HG03139 (cell line): ENCODE measurements around the gene CXXC5.

Source experiments
- ATAC-seq: cut with Tn5 transposase; IDR thresholded peaks from one replicate; pipeline ENCODE4 v1.9.1; 2021; ENCODE audit not compliant: unreplicated experiment

CXXC5 gene

DNA sequence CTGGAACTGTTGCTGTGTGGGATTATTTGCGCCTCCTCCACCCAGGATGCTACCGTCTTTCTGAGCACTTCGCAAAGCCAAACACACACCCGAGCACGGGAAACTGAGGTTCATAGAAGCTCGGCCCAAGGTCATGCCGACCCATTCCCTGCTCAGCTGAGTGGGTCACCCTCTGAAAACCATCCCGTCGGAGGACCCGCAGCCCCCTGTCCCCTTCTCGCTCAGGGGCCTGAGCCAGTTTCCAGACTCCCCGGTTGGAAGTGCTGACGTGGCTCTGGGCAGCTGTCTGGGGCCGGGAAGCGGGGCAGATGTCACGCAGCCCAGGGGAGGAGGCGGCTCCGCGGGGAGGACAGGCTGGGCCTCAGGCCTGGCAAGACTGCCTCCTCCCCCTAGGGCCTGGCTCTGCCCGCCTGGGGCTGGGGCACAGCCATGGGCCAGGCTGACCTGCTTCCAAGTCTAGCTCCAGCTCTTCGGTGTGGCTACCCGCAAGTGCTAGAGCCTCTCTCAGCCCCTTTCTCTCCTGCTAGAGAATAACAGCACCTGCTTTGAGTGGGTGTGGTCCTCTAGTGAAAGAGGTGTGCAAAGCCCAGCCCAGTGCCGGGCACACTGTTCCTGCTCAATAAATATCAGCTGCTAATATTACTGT, 9.9 kb upstream of the CXXC5 start:
- ATAC-seq: no peak

DNA sequence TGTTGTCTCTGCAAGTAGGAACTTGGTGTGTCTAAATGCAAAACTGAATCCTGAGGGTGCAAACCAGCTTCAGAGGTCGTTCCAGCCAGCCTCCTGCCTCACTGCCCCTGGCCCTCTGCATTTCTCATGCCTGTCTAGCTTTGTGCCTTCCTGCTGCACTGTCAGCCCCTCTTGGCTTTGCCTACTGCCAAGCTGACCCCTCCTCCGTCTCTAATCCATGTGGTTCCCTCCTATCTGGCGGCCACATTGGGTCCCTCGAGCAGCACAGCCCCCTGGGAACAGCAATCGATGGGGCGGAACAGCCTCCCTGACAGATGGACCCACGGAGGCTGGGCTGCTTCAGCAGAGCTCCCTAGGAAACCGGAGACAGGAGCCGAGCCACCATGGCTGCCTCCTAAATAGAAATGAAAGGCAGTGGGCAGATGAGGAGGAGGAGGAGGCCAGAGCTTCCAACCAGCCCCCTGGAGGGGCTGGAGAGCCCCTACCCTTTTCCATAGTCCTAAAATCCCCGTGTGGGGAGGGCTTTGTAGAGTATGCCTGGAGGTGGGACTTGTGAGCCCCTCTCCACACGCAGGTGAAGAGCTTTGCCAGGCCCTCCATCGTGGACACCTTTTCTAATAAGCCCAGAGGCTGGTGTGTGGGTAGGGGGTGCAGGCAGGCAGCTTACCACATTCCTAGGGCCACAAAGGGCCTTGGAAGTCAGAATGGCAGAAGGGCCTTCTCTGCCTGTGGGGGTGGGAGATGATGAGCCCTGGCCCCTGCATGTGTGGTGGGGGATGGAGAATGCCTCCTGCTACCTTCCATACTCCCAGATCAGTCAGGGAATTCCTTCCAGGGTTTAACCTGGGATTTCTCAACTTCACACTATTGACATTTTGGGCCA, 9.2 kb upstream of the CXXC5 start:
- no peak for ATAC-seq

DNA sequence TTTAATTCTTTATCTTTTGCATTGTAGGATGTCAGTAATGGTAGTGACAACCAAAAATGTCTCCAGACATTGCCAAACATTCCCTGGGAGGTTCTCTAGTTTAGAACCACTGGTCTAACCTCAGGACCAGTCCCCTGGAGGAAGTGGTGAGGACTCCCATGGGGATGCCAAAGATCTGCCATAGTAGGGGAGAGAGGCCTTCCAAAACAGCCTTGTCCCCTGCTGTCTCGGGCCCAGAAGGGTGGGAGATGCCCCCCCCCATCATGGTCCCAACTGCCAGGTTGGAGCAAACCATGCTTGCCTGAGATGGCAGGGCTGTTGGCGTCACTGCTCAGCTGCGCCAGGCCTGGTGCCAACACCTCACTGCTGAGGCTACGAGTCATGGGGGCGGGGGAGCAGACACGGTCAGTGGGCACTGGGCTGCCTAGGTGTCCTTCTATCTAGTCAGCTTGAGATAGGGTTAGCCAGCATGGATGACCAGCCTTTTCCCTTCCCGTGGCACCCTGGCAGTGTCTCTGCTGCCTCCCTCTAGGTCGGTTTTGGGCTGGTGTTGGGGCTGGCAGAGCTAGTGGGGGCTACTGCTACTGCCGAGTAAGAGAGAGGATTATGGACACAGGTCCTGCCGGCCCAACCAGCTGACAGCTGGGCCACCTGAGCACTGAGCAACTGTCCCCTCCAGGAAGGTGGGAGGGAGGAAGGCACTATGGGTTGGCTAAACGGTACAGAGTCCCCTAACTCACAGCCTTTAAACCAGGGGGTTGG, 8.3 kb upstream of the CXXC5 start:
- ATAC-seq: no peak

DNA sequence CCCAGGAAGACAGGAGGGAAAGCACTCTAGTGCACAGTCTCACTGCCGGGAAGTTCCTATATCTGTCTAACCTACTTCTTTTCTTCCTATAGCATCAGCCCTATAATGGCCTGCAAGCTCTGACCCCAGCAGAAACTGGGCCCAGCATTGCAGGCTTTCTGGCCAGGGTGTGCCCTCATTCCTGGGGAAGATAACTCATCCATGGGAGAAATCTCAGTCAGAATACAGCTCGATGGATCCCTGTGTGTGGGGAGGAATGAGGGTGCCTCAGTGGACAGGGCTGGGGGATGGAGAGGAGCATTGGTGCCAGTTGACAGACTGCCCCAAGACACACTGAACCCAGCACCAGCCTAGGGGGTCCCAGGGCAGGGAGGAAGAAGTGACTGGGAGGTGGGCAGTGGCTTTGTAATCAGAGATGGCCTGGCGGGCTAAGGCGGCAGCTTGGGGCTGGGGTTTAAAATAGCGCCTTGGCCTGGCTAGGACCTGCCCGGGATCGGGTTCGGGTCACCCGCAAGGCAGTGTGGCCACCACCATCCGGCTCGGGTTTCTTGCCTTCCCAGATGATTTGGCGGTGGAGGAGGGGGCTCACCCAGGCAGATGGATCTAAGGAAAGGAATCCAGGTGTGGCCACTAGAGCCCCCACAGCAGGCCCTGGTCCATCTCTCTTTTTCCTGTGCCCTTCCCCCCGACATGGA, 7.6 kb upstream of the CXXC5 start:
- ATAC-seq: no peak

DNA sequence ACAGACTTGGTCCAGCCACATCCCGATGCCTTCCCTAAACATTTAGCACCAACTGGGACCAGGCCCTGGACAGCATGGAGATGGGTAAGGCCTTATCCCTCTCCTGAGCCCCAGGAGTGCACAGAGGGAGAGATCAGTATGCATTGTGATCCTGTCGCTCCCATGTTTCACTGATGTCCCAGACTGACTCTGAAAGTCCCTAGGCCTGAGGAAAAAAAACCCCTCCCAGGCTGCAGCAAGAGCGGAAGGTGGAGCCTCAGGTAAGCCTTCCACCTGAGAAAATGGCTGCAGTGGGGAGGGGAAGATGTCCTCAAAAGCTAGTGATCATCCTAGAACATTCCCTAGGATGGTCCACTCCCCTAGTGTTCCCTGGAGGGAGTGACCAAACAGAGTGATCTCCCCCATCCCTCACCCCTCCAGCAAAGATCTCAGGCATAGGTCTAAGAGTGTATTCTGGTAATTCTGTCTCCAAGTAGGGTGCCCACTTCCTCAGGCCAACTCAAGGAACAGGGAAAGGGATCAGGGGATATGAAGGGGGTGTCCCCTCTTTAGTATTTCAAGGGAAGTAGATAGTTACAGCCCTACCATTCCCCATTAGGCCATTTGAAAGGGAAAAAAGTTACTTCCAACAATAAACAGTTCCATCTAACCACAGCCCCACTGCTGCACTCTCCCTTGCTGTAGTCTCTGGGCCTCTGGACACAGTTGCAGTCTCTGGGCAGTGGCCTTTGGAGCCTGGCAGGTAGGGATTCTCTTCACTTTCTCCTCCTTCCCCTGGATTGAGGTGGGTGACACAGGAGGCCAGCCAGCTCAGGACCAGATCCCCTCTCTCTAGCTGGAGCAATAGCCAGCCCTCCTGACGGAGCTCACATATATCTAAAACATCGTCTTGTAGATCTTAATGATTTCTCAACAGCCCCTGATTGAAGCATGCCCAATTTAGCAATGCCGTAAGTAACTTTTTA, 6.8 kb upstream of the CXXC5 start:
- ATAC-seq: no peak

DNA sequence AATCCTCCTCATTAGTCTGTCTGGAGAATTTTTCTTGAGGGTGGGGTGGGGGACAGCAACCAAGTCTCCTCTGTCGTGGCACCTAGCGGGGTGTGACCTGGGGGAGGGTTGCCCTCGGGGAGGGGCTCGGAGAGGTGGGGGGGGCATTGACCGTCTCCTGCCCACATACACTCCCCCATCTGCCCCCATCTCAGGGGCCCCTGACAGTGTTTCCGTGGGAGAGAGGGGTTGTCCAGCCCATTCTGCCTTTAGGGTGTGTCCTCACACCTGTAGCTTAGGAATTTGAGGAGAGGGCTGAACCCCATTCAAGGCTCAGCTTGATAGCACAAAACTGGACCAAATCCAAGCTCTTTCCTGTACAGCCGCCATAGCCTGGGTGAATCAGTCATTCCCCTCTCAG, 5.9 kb upstream of the CXXC5 start:
- no peak for ATAC-seq

DNA sequence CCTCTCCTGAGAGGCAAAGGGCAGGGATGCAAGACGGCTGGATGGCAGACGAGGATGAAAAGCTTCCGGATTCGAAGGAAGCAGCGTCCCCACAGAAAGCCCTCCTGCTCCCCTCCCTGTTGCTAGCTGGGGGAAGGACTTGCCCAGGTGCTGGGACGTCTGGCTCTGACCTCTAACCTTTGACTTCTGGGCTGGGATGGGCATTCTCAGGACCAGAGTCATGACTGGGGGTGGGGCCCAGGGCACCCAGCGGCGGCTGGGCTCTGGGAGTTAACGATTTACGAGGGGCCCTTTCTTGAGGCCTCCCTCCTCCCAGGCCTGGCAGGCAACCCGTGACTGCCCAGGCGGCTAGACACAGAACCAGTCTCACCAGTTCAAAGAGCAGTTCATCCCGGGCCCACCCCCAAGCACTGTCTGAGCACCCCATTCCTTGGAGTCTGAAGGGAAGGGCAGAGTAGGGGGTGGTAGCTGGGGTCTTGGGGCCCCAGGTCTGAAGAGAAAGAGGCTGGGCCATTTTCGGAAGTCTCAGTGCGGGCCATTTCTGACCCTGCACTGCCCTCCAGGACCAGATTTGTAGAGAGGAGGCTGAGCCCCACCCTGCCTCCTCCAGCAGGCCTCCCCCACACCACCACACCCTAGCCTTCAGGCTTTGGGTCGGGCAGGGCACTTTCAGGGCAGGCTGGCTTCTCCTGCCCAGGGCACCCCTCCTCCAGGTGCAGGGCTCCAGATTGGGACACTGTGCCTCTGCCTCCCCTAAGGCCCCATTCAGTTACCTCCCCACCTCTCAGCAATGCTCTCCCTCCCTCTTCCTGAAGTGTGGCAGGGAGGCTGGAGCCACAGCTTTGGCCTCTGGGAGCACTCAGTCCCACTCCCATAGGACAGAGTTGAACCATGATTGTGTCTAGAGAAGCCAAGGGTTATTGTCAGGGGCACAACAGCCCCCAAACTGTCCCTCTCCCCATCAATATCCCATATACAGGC, 5.0 kb upstream of the CXXC5 start:
- ATAC-seq: no peak

DNA sequence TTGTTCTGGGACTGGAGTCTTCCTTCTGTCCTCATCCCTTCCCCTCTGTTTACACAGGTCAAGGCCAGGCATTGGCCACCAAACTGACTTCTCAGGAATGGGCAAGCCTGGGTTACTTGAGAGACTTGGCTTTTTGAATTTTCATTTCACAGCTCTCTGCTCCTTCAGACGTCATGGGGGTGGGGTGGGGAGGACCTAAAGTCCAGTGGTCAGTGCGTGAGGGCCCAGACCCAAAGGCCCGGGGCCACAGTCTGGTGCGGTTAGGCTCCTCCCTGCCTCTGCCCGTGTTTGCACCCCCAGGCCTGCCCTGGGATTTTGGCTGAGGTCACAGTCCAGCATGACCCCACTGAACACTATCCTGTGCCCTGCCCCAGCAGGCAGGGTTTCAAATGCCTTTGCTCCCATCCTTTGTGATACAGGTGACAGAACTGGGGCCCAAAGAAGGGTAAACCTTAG, 4.1 kb upstream of the CXXC5 start:
- no peak for ATAC-seq

DNA sequence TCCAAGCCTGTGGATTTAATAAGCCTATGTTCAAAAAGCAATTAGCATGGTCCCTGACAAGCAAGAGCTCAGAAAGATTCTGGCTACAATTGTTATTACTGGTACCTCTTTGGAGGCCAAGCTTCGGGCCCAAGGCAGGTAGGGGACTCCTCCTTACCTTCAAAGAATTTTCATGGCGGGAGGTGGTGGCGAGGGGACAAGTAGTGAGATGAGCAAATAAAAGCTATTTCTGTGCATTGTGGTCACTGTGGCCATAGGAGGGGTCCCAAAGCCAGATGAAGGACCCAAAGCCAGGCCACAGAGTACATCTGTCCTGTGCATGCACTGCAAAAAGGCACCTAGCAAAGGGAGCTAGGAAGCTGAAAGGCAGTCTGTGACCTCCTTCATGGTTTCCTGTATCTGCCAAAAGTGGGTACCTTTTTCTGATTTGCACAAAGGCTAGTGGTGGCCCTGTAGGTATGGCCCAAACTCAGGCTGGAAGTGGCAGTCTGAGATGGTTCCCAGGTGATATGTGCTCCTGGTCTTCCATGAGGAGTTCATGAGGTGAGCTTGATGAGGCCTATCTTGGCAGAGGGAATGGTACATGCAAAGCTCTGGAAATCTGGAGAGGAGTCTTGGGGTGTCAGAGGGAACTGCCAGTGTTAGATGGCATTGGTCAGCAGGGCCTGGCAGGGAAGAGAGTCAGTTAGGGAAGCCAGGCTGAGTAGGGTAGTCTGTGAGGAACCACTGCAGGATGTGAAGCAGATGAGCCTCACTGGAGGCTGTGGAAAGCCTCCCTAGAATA, 3.3 kb upstream of the CXXC5 start:
- ATAC-seq: no peak

DNA sequence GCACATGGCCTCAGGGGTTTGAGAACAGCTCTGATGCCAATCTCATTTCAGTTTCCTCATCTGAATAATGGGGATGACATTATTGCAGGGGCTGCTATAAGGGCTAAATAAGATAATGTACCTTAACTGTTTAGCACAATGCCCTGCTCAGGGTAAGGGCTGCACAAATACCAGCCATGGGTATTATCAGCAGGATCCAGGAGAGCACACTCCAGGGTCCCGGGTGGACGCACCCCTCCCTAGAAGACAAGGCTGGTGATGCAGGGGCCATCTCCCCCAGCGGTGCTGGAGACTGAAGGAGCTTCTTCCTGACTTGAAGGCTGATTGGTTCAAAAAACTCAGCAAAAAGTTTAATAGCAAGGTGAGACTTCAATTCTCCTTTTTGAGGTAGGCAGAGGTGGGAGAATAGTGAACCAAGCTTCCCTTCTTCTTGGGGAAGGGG, 2.7 kb upstream of the CXXC5 start:
- no peak for ATAC-seq

DNA sequence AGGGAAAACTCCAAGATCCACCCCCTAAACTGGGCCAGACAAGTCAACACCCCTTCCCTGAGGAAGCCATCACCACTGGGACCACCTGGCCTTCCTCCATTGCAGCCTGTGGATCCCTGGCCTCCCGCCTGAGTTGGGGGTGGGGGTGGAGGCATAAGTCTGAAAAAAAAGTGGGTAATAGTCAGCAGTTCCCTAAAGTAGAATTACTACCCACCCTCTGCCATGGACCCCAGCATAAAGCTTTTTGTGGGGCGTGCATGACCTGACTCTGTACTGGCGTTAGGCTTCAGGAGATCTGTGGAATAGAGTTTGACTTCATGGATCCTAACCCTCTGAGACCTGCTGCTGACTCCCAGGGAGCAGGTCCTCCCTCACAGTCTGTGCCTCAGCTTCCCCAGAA, 2.0 kb upstream of the CXXC5 start:
- ATAC-seq: no peak

DNA sequence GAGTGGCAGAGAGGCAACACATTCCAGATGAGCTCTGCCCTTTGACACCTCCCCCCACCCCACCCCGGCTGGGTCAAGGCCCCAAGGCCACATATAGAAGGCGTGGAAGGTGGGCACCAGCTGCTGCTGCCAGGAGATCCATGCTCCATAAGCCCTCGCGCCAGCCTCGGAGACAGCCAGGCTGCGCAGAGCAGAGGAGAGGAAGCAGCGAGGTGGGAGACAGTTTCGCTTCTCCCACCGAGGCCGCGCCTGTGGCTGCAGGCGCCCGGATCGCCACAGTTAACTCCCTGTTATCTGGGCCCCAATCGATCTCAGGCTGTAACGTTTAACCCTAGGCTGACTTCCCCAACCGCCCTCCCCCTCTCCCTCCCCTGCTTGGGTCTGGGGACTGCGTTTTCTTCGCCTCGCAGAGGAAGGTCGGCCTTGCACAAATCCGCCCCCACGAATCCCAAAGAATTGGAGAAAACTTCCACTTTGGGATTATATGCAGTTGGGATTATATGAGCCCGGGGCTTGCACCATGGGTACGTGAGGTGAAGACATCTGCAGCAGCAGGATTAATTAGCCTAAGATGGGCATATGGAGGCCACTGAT, 1.1 kb upstream of the CXXC5 start:
- no peak for ATAC-seq

DNA sequence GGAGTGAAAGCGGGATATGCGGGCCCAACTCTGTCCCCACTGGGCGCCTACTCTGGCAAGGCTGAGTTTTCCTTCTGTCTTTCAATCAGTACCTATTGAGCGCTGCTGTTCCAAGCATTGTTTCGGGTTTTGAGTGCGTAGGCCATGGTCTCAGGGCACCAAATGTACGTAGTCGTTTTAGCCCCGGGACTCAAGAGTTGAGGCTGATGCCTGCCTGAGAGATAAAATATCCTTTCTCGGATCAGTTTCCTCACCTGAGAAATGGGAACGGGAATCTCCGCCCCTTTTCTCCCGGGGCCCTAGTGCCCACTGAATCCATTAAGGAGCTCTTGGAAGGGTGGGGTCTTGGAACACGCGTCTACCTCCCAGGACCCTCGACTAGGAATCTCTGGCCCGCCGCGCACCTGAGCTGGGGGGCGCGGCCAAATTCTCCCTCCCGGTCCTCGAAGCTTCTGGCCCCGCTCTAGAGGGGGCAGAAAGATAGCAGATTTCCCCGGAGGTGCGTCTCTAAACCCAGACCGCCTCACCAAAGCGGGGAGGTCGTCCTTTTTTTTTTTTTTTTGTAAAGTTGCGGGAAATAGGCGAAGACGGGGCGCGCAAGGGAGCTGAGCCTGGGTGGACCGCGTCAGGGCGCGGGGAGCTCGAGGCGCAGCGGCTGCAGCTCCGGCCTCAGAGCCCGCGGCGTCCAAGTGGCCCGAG, 494 bp upstream of the CXXC5 start:
- no peak for ATAC-seq

DNA sequence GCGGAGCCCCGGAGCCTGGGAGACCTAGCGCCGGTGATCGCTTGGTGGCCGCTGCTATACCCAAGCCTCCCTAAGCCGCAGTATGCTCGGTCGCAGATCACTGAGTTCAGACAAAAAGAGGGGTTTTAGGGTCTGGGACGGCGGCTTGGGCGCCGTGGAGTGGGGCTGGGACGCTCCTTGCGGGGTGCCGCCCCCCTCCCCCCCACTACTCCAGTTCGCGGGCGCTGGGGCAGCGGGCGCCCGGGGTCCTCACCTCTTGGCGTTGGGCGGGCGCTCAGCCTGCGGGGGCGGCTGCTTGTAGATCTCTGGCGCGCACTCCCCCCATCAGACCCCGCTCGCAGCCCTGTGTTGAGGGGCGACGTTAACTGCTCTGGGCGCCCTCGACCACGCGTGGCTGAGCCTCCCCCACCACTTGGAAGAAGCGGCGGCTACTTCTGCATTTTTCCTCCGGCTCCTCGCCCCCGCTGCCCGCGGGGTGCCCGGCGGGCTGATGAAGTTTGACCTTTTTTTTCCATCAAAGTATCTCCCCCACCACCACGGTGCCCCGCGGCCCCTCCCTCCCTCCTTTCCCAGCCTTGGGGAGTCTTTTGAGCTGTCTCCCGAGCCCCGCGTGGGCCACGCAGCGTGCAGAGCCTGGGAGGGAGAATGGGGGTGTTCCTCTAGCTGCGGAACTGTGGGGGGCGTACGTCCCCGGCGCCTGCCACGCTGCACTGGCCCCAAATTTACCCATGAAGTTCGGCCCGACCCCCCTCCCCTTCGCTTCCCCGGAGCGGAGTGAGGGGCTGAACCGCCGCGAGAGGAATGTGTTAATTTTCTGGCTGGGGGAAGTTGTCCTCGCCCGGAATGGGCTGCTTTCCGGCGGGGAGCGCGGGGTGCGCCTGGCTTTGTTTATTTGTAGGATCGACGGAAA, 1.2 kb downstream of the CXXC5 start:
- ATAC-seq: no peak

DNA sequence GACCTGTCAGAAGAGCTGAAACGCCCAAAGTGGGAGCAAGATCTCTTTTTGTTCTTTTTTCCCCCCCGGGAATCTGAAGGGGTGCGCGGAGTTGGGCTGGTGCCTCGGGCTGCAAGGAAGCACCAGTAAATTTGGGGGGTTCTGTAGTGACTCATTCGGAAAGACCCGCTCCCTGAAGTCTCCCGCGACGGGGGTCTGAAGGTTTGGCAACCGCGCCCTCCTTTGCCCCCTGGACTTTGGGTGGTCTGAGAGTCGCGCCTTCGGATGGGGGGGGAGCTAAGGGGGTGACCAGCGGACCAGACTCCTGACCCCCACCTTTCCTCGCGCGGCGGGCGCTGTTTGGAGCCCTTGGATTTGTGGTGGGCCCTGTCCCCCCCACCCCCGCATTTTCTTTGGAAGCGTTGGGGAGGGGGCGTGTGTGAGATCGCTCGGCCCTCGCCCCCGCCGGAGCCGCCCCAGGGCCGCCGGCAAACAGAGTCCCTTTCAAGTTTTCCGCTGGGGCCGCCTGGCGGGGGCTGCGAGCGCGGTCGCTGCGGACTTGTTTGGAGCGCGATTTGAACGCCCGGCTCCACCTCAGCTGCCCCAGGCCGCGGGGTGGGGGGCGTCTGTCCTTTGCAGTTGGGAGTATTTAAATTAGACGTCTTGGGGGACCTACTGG, 2.0 kb downstream of the CXXC5 start:
- ATAC-seq: no peak

DNA sequence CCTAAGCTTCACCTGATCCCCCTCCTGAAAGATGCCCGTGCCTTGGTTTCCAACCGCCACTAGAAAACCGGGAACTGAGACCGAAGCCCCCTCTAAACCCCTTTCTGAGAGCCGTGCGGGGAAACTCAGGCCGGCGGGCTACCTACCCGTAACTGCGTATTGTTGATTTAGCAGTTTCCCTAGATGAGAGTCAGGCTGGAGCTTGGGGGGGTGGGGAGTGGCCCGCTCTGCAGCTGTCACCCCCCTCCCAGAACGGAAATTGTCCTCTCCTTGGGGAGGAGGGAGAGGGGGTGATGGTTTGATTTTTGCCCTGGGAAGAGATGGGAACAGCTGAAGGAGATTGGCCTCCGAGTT, 2.5 kb downstream of the CXXC5 start:
- no peak for ATAC-seq
